ENCODE measurements around the gene GSTO2.

- no peak for TF ChIP-seq CTCF (conservative IDR thresholded peaks at IDR 0.05 in 1 of 2, IDR thresholded peaks at IDR 0.05 in 1 of 2; ENCODE audit: low read depth in 1 of 2, low read length in 2 of 2)
- TF ChIP-seq EZH2 (IDR thresholded peaks at IDR 0.05; ENCODE audit: low read length, missing control alignments): no peak
Measured at GRCh38 chr10:104334965-104335650, 66.1 kb downstream of the GSTO2 start.

Measured in fibroblast of lung (primary cell).